Breast epithelium (tissue), 3 donors: ENCODE results near the gene SLC43A1.

ENCODE experiments used
- CTCF ChIP-seq, 3 donors: fragments of 450-650 bp; IDR thresholded peaks; one replicate each; pipeline ENCODE4 v1.5.1; 2016 to 2017; ENCODE audit warnings: antibody characterized with exemption in 3 of 3, mild to moderate bottlenecking in 3 of 3, moderate library complexity in 3 of 3
- POLR2AphosphoS5 ChIP-seq, 3 donors: sonication (generic); formaldehyde crosslinking; IDR thresholded peaks; one replicate each; pipeline ENCODE4 v1.6.1; 2017; ENCODE audit warnings: antibody characterized with exemption in 3 of 3

GRCh38 chr11:57546869-57547475 is 31.5 kb upstream of the SLC43A1 start:
- TF ChIP-seq CTCF (IDR thresholded peaks at IDR 0.05) (no peak), POLR2AphosphoS5 (IDR thresholded peaks at IDR 0.05) (no peak)
